NCI-H2196 (cell line): Measurements from ENCODE around the gene ABHD16B.
"Not testable (repeated sequence)": the region's sequence is repeated elsewhere in the genome, so short reads cannot be mapped to it uniquely, and the experiment has no call there.

Experiments used
- DNase-seq: peaks from one replicate; lab custom pipeline; 2025; ENCODE audit not compliant: unreplicated experiment; lab: John Stamatoyannopoulos, UW

ABHD16B gene

DNA sequence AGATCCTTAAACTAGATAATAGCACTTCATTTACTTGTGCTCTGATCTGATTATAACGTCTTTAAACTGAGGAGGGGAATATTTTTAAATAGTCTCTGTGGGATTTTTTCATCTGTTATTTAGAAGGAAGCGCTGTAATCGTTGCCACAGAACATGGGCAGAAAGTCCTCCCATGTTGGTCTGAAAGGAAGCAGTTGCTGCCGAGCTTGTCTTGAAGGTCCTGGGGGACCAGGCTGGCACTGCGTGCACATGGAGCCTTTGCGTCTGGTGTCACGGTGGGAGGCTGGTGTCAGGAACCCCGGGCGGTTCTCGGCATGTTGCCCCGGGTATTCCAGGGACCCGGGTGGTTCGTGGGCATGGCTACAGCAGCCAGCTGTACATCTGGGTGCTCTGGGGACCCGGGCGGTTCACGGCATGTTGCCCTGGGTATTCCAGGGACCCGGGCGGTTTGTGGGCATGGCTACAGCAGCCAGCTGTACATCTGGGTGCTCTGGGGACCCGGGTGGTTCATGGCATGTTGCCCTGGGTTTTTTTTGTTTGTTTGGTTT, 15.3 kb downstream of the ABHD16B start:
- no peak for DNase-seq

DNA sequence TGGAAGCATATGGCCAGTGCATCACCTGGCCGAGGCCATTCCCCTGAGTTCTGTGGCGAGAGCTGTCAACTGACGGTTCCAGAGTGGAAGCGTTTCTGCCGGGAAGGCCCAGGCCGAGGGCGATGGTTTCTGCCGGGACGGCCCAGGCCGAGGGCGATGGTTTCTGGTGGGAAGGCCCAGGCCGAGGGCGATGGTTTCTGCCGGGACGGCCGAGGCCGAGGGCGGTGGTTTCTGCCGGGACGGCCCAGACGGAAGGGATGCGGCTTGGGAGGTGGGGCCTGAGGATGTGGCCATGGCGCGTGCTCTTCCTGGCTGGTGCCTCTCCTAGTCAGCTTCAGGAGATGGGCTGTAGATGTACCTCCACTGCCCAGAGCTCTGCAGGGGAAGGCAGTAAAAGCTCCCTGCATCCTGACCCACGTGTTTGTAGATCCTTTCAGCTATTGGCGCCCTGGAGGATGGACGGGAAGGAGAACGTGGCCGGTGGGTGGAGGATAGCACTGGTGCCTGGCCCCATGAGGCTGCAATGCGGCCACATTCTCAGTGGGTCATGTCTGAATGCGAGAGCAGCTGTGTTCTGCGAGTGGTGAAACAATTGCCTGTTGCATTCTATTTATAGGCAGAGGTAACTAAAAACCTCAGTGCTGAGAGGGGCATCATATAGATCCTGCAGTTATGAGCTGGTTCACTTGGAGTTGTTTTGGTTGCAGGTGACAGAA, 16.6 kb downstream of the ABHD16B start:
- no peak for DNase-seq

DNA sequence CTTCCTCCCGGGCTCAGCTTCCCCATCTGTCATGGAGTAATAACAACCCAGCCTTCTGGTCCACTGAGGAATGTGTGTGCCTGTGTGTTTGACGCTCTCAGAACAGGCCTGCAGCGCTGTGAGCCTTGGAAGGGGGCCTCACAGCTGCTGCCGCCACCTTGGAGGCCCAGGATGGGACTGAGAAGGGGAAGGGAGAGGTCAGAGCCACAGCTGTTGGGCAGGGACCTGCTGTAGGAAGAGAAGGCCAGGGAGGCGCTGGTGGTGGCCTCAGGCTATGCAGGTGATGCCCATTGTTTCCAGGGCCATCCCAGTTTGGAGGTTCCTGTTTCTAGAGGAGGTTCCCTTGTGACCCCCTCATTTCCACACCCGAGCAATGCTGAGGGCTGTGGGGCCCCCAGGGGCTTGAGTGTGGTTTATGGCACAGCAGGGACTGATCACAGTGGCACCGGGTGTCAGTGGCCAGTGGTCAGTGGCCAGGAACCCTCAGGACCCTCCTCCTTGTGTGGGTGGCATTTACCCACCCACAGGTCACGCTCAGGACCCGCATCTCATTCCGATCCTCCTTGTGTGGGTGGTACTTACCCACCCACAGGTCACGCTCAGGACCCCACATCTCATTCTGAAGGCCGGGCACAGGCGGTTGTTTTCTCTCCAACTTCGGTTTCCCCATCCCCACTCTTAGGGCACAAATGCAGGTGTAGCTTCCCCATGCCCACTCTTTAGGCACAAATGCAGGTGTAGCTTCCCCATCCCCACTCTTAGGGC, 17.8 kb downstream of the ABHD16B start:
- DNase-seq, result no peak

DNA sequence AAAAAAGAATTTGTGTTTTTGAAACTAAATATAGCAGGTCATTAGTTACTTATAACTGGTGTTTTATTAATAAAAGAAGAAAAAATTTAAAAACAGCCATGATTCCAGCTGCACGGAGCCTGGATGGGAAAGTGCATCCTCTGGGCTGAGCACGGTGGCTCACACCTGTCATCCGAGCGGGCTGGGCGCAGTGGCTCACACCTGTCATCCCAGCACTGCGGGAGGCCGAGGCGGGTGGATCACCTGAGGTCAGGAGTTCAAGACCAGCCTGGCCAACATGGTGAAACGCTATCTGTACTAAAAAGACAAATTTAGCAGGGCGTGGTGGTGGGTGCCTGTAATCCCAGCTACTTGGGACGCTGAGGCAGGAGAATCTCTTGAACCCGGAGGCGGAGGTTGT, 19.6 kb downstream of the ABHD16B start:
- not testable (repeated sequence) for DNase-seq

DNA sequence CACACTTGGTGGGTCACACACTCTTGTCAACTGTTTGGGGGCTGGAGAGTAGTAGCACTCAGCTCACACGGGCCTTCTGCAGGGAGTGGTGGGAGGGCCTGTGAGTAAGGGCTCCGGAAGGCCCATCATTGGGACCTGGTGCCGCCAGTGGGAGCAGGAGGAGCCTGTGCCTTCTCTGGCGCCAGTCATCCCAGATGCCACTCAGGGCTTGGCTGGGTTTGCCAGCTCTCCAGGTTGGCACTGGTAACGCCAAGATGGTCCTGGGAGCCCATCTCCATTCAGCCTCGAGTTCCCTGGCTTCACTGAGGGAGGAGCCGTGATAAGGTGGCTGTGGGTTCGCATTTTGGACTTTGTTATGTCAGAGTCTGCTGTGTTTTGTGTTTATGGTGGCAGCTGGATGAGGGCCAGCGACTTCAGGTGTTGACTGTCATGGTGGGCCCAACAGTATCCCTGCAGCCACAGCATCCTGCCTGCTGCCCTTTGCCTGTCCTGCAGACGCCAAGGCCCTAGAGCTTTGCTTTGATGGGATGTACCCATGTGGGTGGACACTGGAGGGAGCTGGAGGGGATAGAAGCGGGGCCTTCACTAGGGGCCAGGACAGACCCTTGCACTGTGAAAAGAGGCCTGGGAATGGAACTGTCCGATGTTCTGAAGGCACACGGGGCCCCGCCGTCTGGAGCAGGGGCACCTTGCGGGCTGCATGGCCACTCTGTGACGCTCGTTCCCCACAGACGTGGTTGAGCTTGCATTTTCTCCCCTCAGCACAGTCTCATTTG, 20.3 kb downstream of the ABHD16B start:
- no peak for DNase-seq

DNA sequence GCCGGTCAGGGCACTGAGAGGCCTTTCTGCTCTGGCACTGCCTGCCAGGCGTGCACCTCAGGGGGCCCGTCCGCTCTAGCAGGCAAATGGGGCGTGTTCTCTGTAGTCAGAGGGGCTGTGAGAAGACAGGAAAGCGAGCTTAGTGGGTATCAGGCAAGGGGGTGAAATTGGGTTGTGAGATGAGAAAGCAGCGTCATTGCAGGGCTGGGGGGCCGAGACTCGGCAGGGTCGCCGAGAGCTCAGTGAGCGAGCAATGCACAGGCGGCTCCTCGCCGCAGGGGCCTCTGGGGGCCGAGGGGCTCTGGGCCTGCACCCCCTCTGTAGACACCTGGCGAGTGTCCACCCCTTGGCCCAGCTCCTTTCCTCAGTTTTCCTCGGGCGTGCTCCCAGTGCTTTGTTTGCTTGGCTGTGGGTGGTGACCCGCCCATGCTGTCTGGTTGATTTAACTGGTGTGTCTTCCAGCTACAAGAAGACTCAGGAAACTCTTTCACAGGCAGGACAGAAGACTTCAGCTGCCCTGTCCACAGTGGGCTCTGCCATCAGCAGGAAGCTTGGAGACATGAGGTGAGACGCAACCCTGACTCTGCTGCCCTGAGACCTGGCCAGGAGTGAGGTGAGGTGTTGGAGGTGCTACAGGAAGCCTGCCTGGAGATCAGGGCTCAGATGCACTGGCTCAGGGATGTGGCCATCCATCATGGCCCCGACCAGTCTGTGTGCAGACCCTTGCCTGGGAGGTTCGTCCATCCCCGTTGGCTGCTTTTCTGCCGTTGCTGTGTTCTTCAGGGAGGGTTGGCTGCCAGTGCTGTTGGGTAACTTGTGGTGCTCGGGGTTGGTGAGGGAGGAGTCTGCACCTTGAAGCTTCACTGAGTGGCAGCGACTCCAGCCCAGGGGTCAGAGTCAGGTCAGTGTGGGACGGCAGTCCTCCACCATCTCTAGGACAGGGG, 21.2 kb downstream of the ABHD16B start:
- no peak for DNase-seq

DNA sequence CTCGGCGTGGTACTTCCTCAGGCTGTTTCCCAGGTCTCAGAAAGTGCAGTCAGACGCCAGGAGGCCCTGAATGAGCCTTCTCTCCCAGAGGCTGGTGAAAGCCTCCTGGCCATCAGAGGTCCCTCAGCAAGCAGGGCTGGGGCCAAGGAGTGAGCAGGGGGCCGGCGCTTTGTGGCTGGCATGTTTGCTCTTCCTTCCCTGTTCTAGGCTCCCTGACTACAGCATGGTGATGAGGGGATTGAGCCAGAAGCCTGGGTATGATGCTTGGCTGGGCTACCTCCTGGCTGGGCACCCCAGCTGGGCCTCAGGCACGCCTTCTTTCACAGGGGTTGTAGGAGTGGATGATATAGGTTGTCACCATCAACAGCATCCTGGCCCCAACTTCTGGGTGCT, 21.9 kb downstream of the ABHD16B start:
- DNase-seq, result no peak

DNA sequence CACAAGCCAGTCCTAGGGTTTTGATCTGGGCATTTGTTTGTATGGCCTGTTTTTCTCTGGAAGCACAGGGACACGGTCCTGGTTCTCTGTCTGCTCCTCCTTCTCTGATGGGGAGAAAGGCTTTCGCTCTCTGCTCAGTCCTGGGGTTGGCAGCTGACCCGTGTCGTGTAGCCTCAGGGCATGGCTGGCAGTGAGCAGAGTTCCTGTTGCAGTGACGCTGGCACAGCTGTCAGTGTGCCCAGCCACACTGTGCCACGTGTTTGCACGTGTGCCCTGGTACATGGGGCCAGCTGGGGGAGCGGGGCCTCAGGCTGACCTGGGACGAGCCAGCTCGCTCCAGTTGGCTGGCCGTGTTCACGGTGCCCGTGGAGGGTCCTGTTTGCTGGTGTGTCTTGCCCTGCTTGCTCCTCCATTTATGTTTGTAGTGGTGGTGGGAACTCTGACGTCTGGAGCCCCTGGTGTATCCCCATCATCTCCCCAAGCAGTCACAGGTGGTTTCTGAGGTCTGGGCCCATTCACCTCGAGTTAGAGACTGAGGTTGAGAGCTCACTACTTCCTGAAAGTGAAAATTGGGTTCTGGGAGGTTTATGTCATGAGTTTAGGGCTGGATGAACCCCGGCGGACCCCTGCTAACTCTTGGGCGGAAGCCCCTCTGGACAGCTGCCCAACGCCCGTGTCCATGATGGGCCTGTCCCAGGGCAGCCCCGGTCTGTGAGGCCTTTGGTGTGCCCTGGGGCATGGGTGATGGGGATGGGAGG, 23.4 kb downstream of the ABHD16B start:
- DNase-seq, result no peak

DNA sequence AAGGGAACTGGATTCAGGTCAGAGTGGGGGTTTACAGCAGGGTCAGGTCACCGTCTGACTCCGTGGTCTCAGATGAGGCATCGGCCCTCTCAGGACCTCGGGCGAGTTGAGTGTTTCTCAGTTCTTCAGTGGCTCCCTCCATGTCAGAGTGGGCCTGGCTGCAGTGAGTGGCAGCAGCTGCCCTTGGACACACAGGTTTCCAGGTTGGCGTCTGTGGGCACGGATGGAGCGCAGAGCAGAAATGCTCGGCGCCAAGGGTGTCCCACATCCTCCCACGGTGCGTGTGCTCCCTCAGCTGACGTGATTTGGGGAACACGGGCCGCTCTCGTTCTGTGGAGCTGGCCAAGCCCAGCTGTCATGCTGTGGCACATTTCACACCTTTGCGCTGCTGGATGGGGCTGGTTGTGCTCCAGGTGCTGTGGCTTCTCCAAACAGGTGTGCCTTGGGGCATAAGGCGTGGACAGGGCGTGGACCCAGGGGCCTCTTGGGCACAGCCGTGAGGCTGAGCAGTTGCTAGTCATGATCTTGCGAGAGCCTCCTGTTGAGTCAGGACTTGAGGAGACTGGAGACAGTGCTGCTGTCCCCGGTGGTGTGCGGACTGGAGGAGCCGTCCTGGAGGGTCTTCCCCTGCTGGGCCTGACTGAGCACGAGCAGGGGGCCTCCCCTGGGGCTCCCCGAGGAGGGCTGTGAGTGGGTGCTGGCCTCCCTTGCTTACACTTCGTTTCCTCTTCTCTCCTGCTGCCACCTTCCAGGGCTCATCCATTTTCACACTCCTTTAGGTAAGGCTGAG, 24.2 kb downstream of the ABHD16B start:
- DNase-seq, result no peak

DNA sequence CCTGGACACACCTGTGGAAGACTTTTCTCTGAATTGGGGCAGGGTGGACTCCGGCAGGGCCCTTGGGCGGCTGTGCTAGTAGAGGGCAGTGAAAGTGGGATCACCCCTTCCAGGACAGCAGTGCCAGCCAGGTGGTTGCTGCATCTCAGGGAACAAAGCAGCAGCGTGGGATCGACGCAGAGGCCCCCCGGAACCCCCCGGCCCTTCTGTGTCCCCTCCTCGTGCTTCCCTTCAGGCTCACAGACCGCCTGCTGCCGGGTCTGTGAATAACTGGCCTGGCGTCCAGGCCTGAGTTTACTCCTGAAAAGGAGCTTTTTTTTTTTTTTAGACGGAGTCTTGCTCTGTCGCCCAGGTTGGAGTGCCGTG, 24.7 kb downstream of the ABHD16B start:
- no peak for DNase-seq

DNA sequence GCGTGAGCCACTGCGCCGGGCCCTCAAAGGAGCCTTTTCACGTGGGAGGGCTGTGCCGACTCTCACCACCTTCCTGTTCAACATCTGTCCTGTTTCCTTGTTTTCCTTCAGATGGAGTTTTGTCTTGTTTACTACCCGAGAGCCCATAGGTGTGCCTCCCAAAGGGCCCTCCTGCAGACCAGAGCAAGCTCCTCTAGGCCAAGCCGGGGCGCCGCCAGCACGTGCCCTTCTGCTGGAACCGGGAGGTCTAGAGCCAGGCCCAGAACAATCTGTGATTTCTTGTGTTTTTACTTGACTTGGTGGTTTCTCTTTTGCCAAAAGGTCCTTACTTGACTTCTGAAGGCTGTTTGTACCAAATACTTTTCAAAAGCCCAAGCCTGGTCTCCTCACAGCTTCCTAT, 25.6 kb downstream of the ABHD16B start:
- DNase-seq, result no peak

DNA sequence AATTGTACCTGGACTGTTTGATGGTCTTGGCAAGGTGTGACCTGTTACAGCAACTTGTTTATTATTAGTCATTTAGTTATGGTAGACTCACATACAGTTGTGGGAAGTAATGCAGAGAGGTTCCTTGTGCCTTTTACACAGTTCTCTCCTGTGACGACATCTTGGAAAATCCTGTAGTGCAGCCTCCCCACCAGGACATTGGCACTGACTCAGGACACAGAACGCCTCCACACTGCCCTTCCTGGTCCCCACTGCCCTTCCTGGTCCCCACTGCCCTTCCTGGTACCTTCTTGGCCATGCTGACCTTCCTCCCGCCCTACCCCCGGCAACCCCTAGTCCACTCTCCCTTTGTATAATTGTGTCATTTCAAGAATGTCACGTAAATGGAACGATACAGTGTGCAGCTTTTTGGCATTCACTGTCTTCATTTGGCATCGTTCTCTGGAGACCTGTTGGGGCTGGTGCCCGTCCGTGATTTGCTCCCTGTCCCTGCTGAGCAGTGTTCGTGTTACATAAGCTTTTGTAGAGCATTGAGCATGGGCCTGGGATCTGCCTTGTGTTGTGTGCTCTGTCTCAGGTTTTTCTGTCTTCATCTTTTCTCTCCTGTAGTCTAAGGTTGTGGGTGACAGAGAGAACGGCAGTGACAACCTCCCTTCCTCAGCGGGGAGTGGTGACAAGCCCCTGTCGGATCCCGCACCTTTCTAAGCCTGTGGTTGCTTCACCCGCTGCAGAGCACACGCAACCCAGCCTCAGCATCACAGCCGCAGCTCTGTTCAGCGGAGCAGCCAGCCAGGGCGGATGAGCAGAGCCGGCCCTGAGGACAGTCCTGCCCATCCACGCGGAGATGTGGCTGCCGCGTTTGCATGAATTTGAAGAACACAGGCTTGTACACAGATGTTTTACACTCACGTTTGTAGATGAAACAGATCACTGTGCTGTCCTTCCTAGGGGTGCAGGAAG, 28.2 kb downstream of the ABHD16B start:
- DNase-seq, result no peak

DNA sequence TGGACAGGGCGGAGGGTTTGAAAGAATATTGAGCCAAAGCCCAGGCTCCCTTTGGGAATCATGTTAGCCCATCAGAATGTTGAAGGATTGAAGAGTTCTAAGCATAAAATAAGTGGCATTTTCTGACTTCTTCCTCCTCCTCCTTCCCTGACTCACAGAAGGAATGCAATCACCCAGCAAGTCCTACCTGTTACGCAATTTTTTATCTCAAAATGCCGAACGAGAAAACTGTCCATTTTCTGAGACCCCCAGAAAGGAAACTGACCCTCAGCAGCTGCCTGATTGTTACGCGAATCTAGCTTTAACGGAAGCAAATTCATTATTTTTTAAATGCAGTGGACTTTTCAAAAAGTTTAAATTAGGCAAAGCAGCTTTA, 28.9 kb downstream of the ABHD16B start:
- no peak for DNase-seq

DNA sequence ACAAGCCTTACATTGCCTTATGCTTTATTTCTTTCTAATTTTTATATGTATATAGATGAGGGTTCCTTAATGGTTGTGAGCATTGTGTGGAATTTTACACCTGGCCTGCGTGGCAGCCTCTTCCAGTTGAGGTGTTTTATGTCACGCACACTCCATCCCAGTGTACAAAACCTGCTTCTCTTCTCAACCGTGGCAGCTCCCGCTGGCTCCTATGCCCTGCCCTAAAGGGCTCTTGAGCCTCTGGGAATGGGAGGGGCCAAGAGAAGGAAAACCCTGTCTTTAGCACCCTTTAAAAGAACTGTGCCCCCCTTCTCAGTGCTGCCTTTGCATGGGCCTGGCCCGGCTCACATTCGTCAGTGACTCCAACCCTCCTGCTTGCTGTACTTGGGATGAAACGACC, 29.3 kb downstream of the ABHD16B start:
- DNase-seq, result no peak

DNA sequence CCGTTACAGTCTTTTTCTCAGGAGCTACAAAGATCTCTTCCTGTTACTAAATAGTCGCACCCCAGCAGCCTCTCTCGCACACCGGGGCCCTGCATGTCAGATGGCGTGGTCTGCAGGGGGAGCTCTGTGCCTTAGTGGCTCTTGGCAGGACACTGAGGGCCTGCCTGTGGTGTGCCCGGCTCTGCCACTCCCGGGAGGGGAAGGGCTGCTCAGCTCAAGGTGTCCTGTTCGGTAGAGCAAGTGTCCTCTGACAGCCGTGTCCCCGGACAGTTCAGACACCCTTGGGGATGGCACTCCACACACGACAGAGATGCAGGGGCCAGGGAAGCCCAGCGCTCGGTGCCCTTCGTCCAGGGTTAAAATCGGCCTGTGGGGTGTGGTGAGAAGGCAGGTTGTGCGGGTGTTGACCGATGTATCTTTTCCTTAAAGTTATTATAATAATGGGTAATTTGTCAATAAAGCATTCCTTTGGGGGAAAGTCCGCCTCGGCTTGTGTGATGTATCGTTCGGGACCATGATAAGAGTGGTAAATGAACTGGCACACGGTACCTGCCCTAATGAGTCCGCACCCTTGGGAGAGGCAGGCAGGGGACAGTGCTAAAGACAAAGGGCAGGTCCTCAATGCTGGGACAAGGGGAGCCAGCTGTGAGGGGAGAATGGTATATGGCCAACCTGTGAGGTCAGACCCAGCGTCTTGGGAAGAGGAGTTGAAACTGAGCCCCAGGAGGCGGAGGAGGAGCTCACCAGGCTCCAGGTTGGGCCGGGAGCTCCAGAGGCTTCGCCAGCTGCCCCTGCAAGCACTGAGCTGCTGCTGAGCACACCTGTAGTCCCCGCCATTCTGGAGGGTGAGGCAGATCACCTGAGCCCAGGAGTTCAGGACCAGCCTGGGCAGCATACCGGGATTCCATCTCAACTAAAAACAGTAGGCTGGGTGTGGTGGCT, 30.0 kb downstream of the ABHD16B start:
- DNase-seq, result no peak

DNA sequence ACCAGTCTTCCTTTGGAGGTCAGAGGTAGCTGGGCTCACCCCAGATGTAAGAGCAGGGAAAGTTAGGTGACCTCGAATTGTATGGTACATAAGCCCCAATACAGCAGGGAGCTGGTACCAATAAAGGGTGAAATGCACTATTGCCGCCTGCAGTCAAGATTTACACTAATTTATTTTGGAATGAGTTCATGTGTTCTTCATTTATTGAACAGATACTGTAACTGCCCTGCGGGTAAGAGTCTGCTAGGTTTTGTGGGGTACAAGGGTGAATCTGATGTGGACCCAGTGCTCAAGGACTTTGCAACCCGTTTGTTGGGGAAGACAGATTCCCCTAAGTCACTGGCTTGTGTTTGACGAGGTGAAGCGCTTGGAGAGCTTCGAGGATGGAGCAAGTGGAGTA, 31.1 kb downstream of the ABHD16B start:
- no peak for DNase-seq

DNA sequence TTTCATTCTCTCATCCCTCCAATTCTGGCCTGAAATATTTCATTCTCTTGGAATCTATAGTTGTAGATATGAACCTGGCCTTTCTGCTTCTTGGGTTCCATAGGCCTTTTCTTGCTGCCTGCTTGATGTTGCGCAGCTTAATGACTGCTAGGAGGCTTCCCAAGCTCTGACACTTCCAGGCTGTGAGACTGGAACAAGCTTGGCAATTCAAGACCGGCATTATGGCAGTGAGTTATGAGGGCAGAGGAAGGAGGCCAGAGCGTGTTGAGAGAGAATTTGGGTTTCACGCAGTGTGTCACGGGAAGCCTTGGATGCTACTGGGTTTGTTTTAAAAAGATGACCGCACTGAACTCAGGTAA, 32.7 kb downstream of the ABHD16B start:
- no peak for DNase-seq
